Activated naive CD4-positive, alpha-beta T cell treated with anti-CD3 and anti-CD28 coated beads, Interleukin-2, amount 10 ng/mL, durations not matched to agents 7 days and 5 days (primary cell): ENCODE measurements around the gene WDR47.
A peak's percentile ranks its signal among the peaks of the same experiment; 100 is the strongest.

Source experiments
- CTCF ChIA-PET: fragments of 350-600 bp; sonication (Branson Sonifier 250); formaldehyde crosslinking; loops from one replicate; lab custom pipeline; 2021; ENCODE audit warnings: antibody characterized with exemption; lab: Charles Lee
- DNase-seq: peaks from one replicate; pipeline ENCODE4 v3.0.0-alpha.2; 2020
- H3K27ac Mint-ChIP-seq: one replicate; pipeline ENCODE4 v1.8.0; 2021; ENCODE audit warnings: mild to moderate bottlenecking, moderate library complexity, mixed read lengths
- H3K27me3 Mint-ChIP-seq: one replicate; pipeline ENCODE4 v1.8.0; 2021; ENCODE audit warnings: mild to moderate bottlenecking, mixed read lengths
- H3K36me3 Mint-ChIP-seq: one replicate; pipeline ENCODE4 v1.8.0; 2021; ENCODE audit warnings: mixed read lengths
- H3K4me1 Mint-ChIP-seq: one replicate; pipeline ENCODE4 v1.8.0; 2021; ENCODE audit warnings: mixed read lengths
- H3K4me3 Mint-ChIP-seq: one replicate; pipeline ENCODE4 v1.8.0; 2021; ENCODE audit warnings: mild to moderate bottlenecking, moderate library complexity, mixed read lengths
- H3K9me3 Mint-ChIP-seq: one replicate; pipeline ENCODE4 v1.8.0; 2021; ENCODE audit warnings: mixed read lengths

Gene WDR47

GRCh38 chr1:109041621-109042468, at the start of gene WDR47:
TSS of gene WDR47 (minus strand) at chr1:109042102. CDS start at chr1:109023512, 18,590 bp downstream.
- Mint-ChIP-seq H3K27ac (peak within 1 kb of the TSS; percentile 93), H3K4me3 (peak within 1 kb of the TSS; percentile 96), H3K4me1 (peaks cover 17% of the 10 kb centered on the region), H3K36me3 (no peaks in the 10 kb centered on the region), H3K9me3 (no peaks in the 10 kb centered on the region), H3K27me3 (peaks cover 18% of the 10 kb centered on the region)
- CTCF ChIA-PET: interaction anchor here (0.9 to 1.4 kb wide), 4 partner anchors 34 to 71 kb away, joined by 3 read pairs; partner anchors contain the start of gene TAF13
- DNase-seq: peak; percentile 97

GRCh38 chr1:109091078-109091838, 49.4 kb upstream of the WDR47 start:
- Mint-ChIP-seq H3K36me3 (peaks cover 38% of the 10 kb centered on the region), H3K4me1 (peaks cover 39% of the 10 kb centered on the region)

GRCh38 chr1:109090196-109091077, 48.5 kb upstream of the WDR47 start, which contains the start of gene TMEM167B:
TSS of gene TMEM167B (plus strand) at chr1:109090764. CDS start at chr1:109090873, 109 bp downstream.
- CTCF ChIA-PET: interaction anchor here (0.9 to 3.1 kb wide), 3 partner anchors 9 to 402 kb away, joined by 3 to 18 read pairs (median 17); a partner anchor contains a TSS
- peak within 1 kb of the TSS; percentile 97 for H3K27ac Mint-ChIP-seq
- H3K36me3 Mint-ChIP-seq: peaks cover 38% of the 10 kb centered on the region
- peaks cover 39% of the 10 kb centered on the region for H3K4me1 Mint-ChIP-seq
- no peaks in the 10 kb centered on the region for H3K9me3 Mint-ChIP-seq
- H3K4me3 Mint-ChIP-seq: peak within 1 kb of the TSS; percentile 92
- DNase-seq: peak; percentile 94
- no peaks in the 10 kb centered on the region for H3K27me3 Mint-ChIP-seq

More at GRCh38 chr1:109091078-109091838, 49.4 kb upstream of the WDR47 start:
- CTCF ChIA-PET: interaction anchor here (0.8 to 3.1 kb wide), 3 partner anchors 8 to 20 kb away, joined by 3 to 18 read pairs (median 17); partner anchors contain the start of gene TAF13
- H3K4me3 Mint-ChIP-seq: peak overlapping the region; percentile 92
- H3K27ac Mint-ChIP-seq: peak overlapping the region; percentile 97
- no peak for DNase-seq
- H3K27me3 Mint-ChIP-seq: no peaks in the 10 kb centered on the region
- H3K9me3 Mint-ChIP-seq: no peaks in the 10 kb centered on the region

GRCh38 chr1:109089242-109090015, 47.5 kb upstream of the WDR47 start:
- peak overlapping the region; percentile 92 for H3K4me3 Mint-ChIP-seq
- CTCF ChIA-PET: interaction anchor here (0.6 to 3.1 kb wide), 6 partner anchors 12 to 403 kb away, joined by 3 to 18 read pairs (median 4); partner anchors contain the start of gene TAF13
- DNase-seq: peak; percentile 41
- H3K9me3 Mint-ChIP-seq: no peaks in the 10 kb centered on the region
- H3K27ac Mint-ChIP-seq: peak overlapping the region; percentile 97
- H3K4me1 Mint-ChIP-seq: peaks cover 39% of the 10 kb centered on the region
- no peaks in the 10 kb centered on the region for H3K27me3 Mint-ChIP-seq
- H3K36me3 Mint-ChIP-seq: peaks cover 32% of the 10 kb centered on the region

- Mint-ChIP-seq H3K9me3 (no peaks in the 10 kb centered on the region), H3K27ac (no peak overlapping the region), H3K27me3 (peaks cover 7% of the 10 kb centered on the region), H3K36me3 (peaks cover 6% of the 10 kb centered on the region), H3K4me3 (no peak overlapping the region), H3K4me1 (peaks cover 10% of the 10 kb centered on the region)
- no peak for DNase-seq
- CTCF ChIA-PET: interaction anchor here (1.4 to 1.7 kb wide), 2 partner anchors 28 to 109 kb away, joined by 4 to 5 read pairs; no protein-coding TSS in a partner anchor
These were observed 42.9 kb upstream of the WDR47 start for GRCh38 chr1:109084563-109085517.

GRCh38 chr1:109083923-109084322, 42.0 kb upstream of the WDR47 start:
- no peaks in the 10 kb centered on the region for H3K9me3 Mint-ChIP-seq
- CTCF ChIA-PET: interaction anchor here (1.4 to 1.7 kb wide), 2 partner anchors 29 to 110 kb away, joined by 4 to 5 read pairs; no protein-coding TSS in a partner anchor
- H3K36me3 Mint-ChIP-seq: peaks cover under 1% of the 10 kb centered on the region
- H3K27me3 Mint-ChIP-seq: peaks cover 7% of the 10 kb centered on the region
- H3K27ac Mint-ChIP-seq: no peak overlapping the region
- H3K4me3 Mint-ChIP-seq: no peak overlapping the region
- no peak for DNase-seq
- peaks cover under 1% of the 10 kb centered on the region for H3K4me1 Mint-ChIP-seq

- H3K4me1 Mint-ChIP-seq: no peaks in the 10 kb centered on the region
- no peak overlapping the region for H3K4me3 Mint-ChIP-seq
- no peak overlapping the region for H3K27ac Mint-ChIP-seq
- CTCF ChIA-PET: interaction anchor here (1.4 kb wide), 1 partner anchor 30 kb away, joined by 4 read pairs; no protein-coding TSS in a partner anchor
- no peak for DNase-seq
- H3K9me3 Mint-ChIP-seq: no peaks in the 10 kb centered on the region
- peaks cover 7% of the 10 kb centered on the region for H3K27me3 Mint-ChIP-seq
- no peaks in the 10 kb centered on the region for H3K36me3 Mint-ChIP-seq
These were observed 41.6 kb upstream of the WDR47 start for GRCh38 chr1:109083501-109083900.

GRCh38 chr1:109080441-109081082, 38.7 kb upstream of the WDR47 start:
- peaks cover 5% of the 10 kb centered on the region for H3K36me3 Mint-ChIP-seq
- no peaks in the 10 kb centered on the region for H3K9me3 Mint-ChIP-seq
- CTCF ChIA-PET: no interaction called here
- no peak for DNase-seq
- H3K4me1 Mint-ChIP-seq: peaks cover 11% of the 10 kb centered on the region
- no peak overlapping the region for H3K4me3 Mint-ChIP-seq
- H3K27ac Mint-ChIP-seq: no peak overlapping the region
- H3K27me3 Mint-ChIP-seq: peaks cover 7% of the 10 kb centered on the region

- Mint-ChIP-seq H3K27ac (no peak overlapping the region), H3K27me3 (peaks cover 7% of the 10 kb centered on the region), H3K9me3 (no peaks in the 10 kb centered on the region), H3K4me1 (peaks cover 23% of the 10 kb centered on the region), H3K36me3 (peaks cover 8% of the 10 kb centered on the region), H3K4me3 (no peak overlapping the region)
- DNase-seq: no peak
- CTCF ChIA-PET: no interaction called here
These were observed 37.3 kb upstream of the WDR47 start for GRCh38 chr1:109079240-109079622.

- Mint-ChIP-seq H3K4me3 (no peak overlapping the region), H3K9me3 (no peaks in the 10 kb centered on the region), H3K27ac (no peak overlapping the region), H3K36me3 (peaks cover 8% of the 10 kb centered on the region), H3K4me1 (peaks cover 24% of the 10 kb centered on the region), H3K27me3 (peaks cover 7% of the 10 kb centered on the region)
- CTCF ChIA-PET: no interaction called here
- no peak for DNase-seq
These were observed 36.4 kb upstream of the WDR47 start for GRCh38 chr1:109078317-109078716.
